GM12872 (cell line): ENCODE data around the gene AMD1.

Experiments used
- CTCF ChIP-seq: IDR thresholded peaks from 3 replicates; pipeline ENCODE4 v1.5.1; 2011; ENCODE audit warnings: low read depth, mild to moderate bottlenecking, low read length, moderate library complexity; ENCODE audit not compliant: insufficient read depth

The AMD1 gene

DNA sequence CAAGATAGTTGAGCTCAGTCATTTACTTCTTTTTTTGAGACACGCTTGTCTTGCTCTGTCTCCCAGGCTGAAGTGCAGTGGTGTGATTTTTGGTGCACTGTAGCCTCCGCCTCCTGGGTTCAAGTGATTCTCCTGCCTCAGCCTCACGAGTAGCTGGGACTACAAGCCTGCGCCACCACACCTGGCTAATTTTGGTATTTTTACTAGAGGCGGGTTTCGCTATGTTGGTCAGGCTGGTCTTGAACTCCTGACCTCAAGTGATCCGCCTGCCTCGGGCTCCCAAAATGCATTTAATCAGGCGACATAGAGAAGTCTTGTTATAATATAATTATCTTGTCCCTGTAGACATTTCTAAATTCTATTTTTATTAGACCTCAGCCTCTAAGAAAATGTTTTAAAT is 6.1 kb downstream of the AMD1 start:
- TF ChIP-seq CTCF: no peak

DNA sequence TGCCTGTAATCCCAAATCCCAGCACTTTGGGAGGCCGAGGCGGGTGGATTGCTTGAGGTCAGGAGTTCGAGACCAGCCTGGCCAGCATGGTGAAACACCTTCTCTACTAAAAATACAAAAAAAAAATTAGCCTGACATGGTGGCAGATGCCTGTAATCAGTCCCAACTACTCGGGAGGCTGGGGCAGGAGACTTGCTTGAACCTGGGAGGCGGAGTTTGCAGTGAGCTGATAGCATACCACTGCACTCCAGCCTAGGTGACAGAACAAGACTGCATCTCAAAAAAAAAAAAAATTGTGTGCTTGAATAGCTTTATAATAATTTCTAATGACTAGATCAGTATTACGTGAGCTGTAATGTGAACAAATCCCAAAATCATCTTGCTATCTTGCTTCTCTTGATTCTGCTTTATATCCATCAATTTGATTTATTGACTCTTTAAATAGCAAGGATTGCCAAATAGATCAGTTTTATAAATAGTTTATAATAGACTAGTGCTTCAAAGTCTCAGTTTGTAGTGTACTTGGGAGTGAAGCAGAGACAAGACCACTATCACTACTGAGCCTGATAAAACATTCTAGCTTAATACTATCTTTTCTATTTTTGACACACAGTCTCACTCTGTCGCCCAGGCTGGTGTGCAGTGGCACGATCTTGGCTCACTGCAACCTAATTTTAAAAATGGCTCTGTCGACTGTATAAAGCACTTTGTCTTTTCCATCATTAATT is 7.1 kb downstream of the AMD1 start:
- no peak for TF ChIP-seq CTCF

- no peak for TF ChIP-seq CTCF
Measured at GRCh38 chr6:110882274-110882619, 7.7 kb downstream of the AMD1 start.

GRCh38 chr6:110882824-110883554 is 8.4 kb downstream of the AMD1 start:
- no peak for TF ChIP-seq CTCF

DNA sequence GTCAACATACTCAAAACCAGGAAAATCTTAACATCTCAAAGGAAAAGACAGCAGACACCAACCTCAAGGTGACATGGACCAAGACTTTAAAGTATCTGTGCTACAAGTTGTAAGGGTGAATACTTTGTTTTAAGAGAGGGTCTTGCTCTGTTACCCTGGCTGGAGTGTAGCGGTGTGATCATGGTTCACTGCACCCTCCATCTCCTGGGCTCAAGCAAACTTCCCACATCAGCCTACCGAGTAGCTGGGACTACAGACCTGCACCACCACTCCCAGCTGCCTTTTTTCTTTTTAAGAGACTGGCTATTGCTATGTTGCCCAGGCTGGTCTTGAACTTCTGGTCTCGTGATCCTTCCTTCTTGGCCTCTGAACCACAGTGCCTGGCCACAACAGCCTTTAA is 9.7 kb downstream of the AMD1 start:
- TF ChIP-seq CTCF: no peak

- no peak for TF ChIP-seq CTCF
Measured at GRCh38 chr6:110885526-110885925, 10.9 kb downstream of the AMD1 start.

DNA sequence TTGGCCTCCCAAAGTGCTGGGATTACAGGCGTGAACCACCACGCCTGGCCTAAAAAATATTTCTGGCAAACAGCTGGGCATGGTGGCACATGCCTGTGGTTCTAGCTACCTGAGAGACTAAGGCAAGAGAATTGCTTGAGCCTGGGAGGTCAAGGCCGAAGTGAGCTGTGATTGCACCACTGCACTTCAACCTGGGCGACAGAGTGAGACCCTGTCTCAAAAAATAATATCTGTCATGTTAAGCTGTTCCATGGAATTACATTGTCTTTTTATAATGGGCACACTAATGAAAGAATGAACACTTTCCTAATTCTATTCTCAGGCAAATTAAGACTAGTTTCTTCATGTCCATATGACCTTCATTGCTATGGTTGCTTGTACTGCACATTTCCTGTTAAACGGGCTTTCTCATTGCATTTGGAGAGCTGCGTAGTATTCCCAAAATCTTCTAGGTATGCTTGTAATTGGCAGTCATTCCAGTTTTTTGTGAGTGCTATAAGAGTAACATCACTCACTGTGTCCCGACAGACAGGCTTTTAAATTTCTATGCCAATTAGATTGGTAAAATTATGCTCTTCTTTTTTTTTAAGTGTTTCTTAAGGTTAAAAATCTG is 12.1 kb downstream of the AMD1 start:
- no peak for TF ChIP-seq CTCF
